SK-N-SH treated with all-trans-retinoic acid at 6 μM for 48 hours (cell line): ENCODE measurements around the gene AIM2.

Experiments
- ATAC-seq: fragments of 200-7000 bp; cut with Tn5 transposase; 3 replicates; pipeline ENCODE4 v1.9.1; 2020; ENCODE audit warnings: mild to moderate bottlenecking, moderate library complexity
- ARNTL ChIP-seq: fragments of 450-650 bp; formaldehyde crosslinking; IDR thresholded peaks from 2 replicates; pipeline ENCODE4 v1.5.0; 2020; ENCODE audit warnings: low read depth, mild to moderate bottlenecking, moderate library complexity, borderline replicate concordance
- CREB5 ChIP-seq: fragments of 250-450 bp; sonication (Bioruptor Pico); IDR thresholded peaks from 2 replicates; pipeline ENCODE4 v1.5.1; 2020; ENCODE audit warnings: low read depth, mild to moderate bottlenecking, moderate library complexity
- CSDC2 ChIP-seq: fragments of 250-450 bp; sonication (Bioruptor Pico); IDR thresholded peaks from 2 replicates; pipeline ENCODE4 v1.5.0; 2020; ENCODE audit warnings: mild to moderate bottlenecking, moderate library complexity
- CSRNP3 ChIP-seq: fragments of 250-450 bp; sonication (Bioruptor Pico); IDR thresholded peaks from 2 replicates; pipeline ENCODE4 v1.5.1; 2021; ENCODE audit warnings: mild to moderate bottlenecking, moderate library complexity
- ESRRG ChIP-seq: fragments of 250-450 bp; sonication (Bioruptor Pico); IDR thresholded peaks from 2 replicates; pipeline ENCODE4 v1.6.1; 2021; ENCODE audit warnings: mild to moderate bottlenecking
- GLIS3 ChIP-seq: fragments of 250-450 bp; sonication (Bioruptor Pico); IDR thresholded peaks from 2 replicates; pipeline ENCODE4 v1.5.0; 2020; ENCODE audit warnings: mild to moderate bottlenecking, moderate library complexity
- OSR1 ChIP-seq: fragments of 250-450 bp; sonication (Bioruptor Pico); IDR thresholded peaks from 2 replicates; pipeline ENCODE4 v1.8.0; 2022; ENCODE audit warnings: moderate library complexity, mild to moderate bottlenecking, inconsistent platforms
- RARB ChIP-seq: fragments of 250-450 bp; sonication (Bioruptor Pico); IDR thresholded peaks from 2 replicates; pipeline ENCODE4 v1.8.0; 2021; ENCODE audit warnings: mild to moderate bottlenecking, moderate library complexity
- SNAI2 ChIP-seq: fragments of 250-450 bp; sonication (Bioruptor Pico); IDR thresholded peaks from 2 replicates; pipeline ENCODE4 v1.5.0; 2020; ENCODE audit warnings: mild to moderate bottlenecking, moderate library complexity
- TCF4 ChIP-seq: fragments of 250-450 bp; sonication (Bioruptor Pico); IDR thresholded peaks from 2 replicates; pipeline ENCODE4 v1.8.0; 2021; ENCODE audit warnings: mild to moderate bottlenecking, moderate library complexity, borderline replicate concordance
- TOX ChIP-seq: fragments of 250-450 bp; sonication (Bioruptor Pico); IDR thresholded peaks from 2 replicates; pipeline ENCODE4 v1.8.0; 2021; ENCODE audit warnings: mild to moderate bottlenecking, moderate library complexity, borderline replicate concordance
- TSHZ2 ChIP-seq: fragments of 250-450 bp; sonication (Bioruptor Pico); IDR thresholded peaks from 2 replicates; pipeline ENCODE4 v1.5.0; 2020; ENCODE audit warnings: mild to moderate bottlenecking, moderate library complexity
- ZC3H10 ChIP-seq: fragments of 250-450 bp; sonication (Bioruptor Pico); IDR thresholded peaks from 2 replicates; pipeline ENCODE4 v1.5.1; 2021; ENCODE audit warnings: mild to moderate bottlenecking, moderate library complexity
- ZFP3 ChIP-seq: fragments of 250-450 bp; sonication (Bioruptor Pico); IDR thresholded peaks from 2 replicates; pipeline ENCODE4 v1.5.0; 2020; ENCODE audit warnings: mild to moderate bottlenecking, moderate library complexity
- ZFP30 ChIP-seq: fragments of 450-650 bp; formaldehyde crosslinking; IDR thresholded peaks from 2 replicates; pipeline ENCODE4 v1.5.0; 2022; ENCODE audit warnings: mild to moderate bottlenecking, moderate library complexity
- ZNF565 ChIP-seq: fragments of 450-650 bp; formaldehyde crosslinking; conservative IDR thresholded peaks from 2 replicates; pipeline ENCODE4 v1.5.0; 2020; ENCODE audit warnings: low read depth, mild to moderate bottlenecking, moderate library complexity
- ZNF70 ChIP-seq: fragments of 450-650 bp; formaldehyde crosslinking; IDR thresholded peaks from 2 replicates; pipeline ENCODE4 v1.5.0; 2020; ENCODE audit warnings: mild to moderate bottlenecking, moderate library complexity
- ZNF8 ChIP-seq: fragments of 450-650 bp; formaldehyde crosslinking; IDR thresholded peaks from 2 replicates; pipeline ENCODE4 v1.5.0; 2020; ENCODE audit warnings: mild to moderate bottlenecking, moderate library complexity
- TF ChIP-seq, protein P1 (sequence below): fragments of 250-450 bp; sonication (Bioruptor Pico); IDR thresholded peaks from 2 replicates; pipeline ENCODE4 v1.8.0; 2020; ENCODE audit warnings: mild to moderate bottlenecking, moderate library complexity, borderline replicate concordance
- TF ChIP-seq, protein P2 (sequence below): fragments of 250-450 bp; sonication (Bioruptor Pico); IDR thresholded peaks from 2 replicates; pipeline ENCODE4 v1.8.0; 2021; ENCODE audit warnings: low read depth, mild to moderate bottlenecking, moderate library complexity, borderline replicate concordance

AIM2 gene

GRCh38 chr1:159065106-159065505 lies 11.5 kb downstream of the AIM2 start:
- TF ChIP-seq ZNF8 (no peak), ZFP3 (no peak), ZC3H10 (CRISPR knock-in tag) (no peak), ESRRG (CRISPR knock-in tag) (no peak), RARB (CRISPR knock-in tag) (no peak), CREB5 (no peak), TOX (CRISPR knock-in tag) (no peak), ARNTL (CRISPR knock-in tag) (no peak), CSDC2 (CRISPR knock-in tag) (no peak), CSRNP3 (no peak), TCF4 (CRISPR knock-in tag) (no peak), TSHZ2 (CRISPR knock-in tag) (no peak), ZNF70 (no peak)
- TF ChIP-seq, protein P1, sequence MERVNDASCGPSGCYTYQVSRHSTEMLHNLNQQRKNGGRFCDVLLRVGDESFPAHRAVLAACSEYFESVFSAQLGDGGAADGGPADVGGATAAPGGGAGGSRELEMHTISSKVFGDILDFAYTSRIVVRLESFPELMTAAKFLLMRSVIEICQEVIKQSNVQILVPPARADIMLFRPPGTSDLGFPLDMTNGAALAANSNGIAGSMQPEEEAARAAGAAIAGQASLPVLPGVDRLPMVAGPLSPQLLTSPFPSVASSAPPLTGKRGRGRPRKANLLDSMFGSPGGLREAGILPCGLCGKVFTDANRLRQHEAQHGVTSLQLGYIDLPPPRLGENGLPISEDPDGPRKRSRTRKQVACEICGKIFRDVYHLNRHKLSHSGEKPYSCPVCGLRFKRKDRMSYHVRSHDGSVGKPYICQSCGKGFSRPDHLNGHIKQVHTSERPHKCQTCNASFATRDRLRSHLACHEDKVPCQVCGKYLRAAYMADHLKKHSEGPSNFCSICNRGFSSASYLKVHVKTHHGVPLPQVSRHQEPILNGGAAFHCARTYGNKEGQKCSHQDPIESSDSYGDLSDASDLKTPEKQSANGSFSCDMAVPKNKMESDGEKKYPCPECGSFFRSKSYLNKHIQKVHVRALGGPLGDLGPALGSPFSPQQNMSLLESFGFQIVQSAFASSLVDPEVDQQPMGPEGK, result no peak
- TF ChIP-seq, protein P2, sequence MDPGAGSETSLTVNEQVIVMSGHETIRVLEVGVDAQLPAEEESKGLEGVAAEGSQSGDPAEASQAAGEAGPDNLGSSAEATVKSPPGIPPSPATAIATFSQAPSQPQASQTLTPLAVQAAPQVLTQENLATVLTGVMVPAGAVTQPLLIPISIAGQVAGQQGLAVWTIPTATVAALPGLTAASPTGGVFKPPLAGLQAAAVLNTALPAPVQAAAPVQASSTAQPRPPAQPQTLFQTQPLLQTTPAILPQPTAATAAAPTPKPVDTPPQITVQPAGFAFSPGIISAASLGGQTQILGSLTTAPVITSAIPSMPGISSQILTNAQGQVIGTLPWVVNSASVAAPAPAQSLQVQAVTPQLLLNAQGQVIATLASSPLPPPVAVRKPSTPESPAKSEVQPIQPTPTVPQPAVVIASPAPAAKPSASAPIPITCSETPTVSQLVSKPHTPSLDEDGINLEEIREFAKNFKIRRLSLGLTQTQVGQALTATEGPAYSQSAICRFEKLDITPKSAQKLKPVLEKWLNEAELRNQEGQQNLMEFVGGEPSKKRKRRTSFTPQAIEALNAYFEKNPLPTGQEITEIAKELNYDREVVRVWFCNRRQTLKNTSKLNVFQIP (CRISPR knock-in tag), result no peak
- no peak for ATAC-seq

DNA sequence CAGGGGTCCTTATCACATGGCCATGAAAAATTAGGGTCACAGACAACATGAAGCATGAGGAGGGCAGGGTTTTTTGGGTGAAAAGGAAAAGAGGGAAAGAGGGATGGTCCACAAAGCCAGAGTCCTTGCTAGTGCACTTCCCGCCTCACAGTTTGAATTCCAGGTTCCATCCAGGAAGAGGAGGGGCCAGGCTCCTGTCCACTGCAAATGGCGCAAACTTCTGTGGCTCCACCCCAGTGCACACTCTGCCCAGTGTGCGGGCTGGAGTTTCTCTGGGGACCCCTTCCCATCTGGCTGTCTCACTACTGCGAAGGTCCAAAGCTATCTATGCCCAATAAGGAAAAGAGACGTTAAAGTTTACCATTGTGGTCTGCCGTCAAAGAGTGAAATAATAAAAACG lies 17.8 kb downstream of the AIM2 start:
- peak; percentile 56; the same call in 2 of the 3 replicates for ATAC-seq
- TF ChIP-seq RARB (CRISPR knock-in tag) (no peak), ZC3H10 (CRISPR knock-in tag) (no peak), CSDC2 (CRISPR knock-in tag) (no peak), ZFP3 (no peak), ZNF565 (CRISPR knock-in tag) (no peak), SNAI2 (CRISPR knock-in tag) (no peak), ESRRG (CRISPR knock-in tag) (no peak), TSHZ2 (CRISPR knock-in tag) (no peak), OSR1 (CRISPR knock-in tag) (no peak), TCF4 (CRISPR knock-in tag) (no peak), ARNTL (CRISPR knock-in tag) (no peak), TOX (CRISPR knock-in tag) (no peak), CSRNP3 (no peak), GLIS3 (no peak), ZNF8 (no peak), CREB5 (no peak), ZFP30 (CRISPR knock-in tag) (no peak)
- TF ChIP-seq, protein P2 (CRISPR knock-in tag), result no peak
